HG03039 (cell line): Measurements from ENCODE around the gene BRD2.

ENCODE experiments used
- ATAC-seq: cut with Tn5 transposase; IDR thresholded peaks from one replicate; pipeline ENCODE4 v1.9.1; 2021; ENCODE audit warnings: mild to moderate bottlenecking, moderate library complexity; ENCODE audit not compliant: unreplicated experiment

The BRD2 gene

DNA sequence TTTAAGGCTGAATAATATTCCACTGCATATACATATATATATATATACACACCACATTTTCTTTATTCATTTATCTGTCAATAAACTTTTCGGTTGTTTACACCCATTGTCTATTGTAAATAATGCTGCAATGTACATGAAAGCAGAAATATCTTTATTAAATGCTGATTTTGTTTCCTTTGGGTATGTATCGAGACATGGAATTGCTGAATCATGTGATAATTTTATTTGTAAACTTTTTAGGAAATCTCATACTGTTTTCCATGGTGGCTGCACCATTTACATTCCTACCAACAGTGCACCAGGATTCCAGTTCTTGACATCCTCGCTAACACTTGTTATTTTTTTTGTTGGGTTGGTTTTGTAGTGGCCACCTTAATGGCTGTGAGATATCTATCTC, 55.1 kb downstream of the BRD2 start:
- ATAC-seq = no peak

DNA sequence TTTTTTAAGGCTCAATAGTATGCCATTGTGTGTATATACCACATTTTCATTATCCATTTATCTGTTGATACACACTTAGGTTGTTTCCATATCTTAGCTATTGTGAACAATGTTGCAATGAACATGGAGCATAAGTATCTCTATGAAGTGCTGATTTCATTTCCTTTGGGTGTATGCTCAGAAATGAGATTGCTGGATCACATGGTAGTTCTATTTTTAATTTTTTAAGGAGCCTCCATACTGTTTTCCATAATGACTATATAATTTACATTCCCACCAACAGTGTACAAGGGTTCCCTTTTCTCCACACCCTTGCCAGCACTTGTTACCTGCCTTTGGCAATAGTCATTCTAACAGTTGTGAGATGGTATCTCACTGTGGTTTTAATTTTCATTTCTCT, 56.1 kb downstream of the BRD2 start:
- ATAC-seq = no peak

DNA sequence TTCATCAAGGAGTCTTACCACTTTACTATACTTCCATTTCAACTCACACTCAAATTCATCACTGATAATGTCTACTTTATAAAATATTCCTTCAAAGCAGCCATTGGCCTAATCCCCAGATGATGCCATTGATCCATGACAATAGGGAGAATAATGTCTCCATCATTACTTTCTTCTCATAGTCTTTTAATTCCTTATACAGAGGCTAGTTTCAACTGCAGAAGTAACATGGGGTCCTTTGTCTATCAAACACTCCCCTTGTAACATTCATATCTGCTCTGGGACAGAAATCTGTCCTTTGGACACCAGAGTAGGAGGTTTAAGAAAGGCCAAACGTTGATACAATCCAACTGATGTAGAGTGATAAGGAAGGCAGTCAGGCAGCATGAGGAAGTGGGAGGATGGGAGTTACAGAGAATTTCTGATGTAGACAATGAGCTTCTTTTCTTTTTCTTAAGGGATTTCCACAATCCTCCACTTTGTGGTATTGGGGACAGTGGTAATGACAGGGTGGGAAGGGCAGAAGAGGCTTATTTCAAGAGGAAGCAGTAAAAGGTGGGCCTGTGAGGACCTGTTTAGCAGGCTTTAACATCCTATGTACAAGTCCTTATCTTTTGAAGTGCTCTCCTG, 59.9 kb downstream of the BRD2 start:
- no peak for ATAC-seq

DNA sequence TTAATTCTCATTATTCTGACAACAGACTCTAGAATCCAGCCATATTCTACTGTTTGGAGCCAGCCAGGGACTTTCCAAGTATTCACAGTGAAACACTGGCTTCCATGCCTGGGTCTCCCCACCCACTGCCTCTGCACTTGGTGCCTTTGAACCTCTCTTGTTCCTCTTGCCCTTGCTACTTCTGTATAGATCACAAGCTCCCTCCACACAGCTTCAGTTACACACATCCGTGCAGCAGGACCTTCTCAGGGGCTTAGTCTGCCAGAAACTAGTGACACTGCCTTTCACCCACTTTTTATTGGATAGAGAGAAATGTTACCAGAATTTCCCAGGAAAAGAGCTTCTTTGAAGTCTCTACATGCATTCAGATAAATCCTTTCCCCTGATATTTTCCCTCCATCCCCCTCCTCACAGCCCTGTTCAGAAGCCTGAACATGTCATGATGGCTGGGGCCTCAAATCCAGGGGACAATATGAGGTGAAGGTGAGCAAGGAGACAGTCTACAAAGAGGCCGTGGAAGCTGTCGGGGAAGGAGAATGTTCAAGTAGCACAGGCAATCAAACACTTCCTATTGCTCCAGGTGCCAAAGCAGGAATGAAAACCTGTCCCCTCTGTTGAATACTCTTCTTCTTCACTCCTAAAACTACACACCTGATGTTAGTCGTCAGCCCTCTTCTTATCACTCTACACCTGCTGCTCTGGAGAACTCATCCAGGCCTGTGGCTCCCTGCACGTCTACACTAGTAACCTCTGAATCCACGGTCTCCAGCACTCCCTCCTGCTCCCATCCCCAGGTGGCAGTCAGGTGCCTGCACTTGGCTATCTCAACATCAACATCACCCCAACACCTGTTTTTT, 61.2 kb downstream of the BRD2 start:
- peak; percentile 71 for ATAC-seq

DNA sequence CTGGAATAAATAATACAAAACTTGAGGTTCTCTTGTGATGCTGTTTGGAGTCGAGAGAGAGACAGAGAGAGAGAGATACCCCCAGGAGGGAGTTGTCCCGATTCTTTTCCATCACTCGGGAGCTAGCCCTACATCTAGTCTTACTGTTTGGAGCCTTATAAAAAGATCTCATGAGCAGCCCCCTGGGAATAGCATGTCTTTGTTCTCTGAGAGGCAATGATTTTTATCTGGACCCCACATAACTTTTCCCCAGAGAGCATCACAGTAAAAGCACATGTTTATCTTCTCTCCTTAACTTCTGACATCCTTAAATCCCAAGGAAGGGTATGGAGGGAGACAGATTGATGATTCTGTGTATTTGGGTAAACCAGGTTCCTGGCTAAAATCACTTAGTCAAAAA, 61.9 kb downstream of the BRD2 start:
- no peak for ATAC-seq
